ENCODE data around the gene FKBP5. TPM values are rescaled to one million over a fixed set of nuclear protein-coding genes. Genes with fewer than 3 reads are reported as not detected.

FKBP5 gene
- total RNA-seq, 1 donor = 5.1 TPM

DNA sequence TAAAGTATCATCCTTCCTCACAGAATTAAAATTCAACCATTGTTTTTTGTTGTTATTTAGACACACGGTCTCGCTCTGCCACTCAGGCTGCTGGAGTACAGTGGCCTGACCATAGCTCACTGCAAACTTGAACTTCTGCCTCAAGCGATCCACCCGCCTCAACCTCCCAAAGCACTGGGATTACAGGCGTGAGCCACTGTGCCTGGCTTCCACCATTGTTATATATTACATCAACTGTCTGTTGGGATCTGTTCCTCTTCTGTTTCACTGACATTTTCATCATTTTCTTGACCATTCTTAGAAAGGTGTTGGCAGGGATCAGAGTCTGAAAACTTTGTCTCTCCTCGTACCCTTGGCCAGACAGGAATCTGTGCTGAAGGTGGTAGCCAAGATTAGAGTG lies 154.7 kb downstream of the FKBP5 start:
- Histone ChIP-seq H3K4me3 (ENCODE audit: insufficient read depth, low read length) (no peak overlapping the region), H3K4me2 (ENCODE audit: insufficient read depth, low read length) (no peak overlapping the region), H3K27ac (ENCODE audit: low read depth, low read length) (no peak overlapping the region), H3K9me3 (ENCODE audit: low read depth, low read length) (no peaks in the 10 kb centered on the region), H3K36me3 (ENCODE audit: insufficient read depth, low read length) (no peaks in the 10 kb centered on the region), H4K20me1 (ENCODE audit: insufficient read depth, low read length) (no peaks in the 10 kb centered on the region), H3K27me3 (ENCODE audit: insufficient read depth, low read length) (peaks cover 8% of the 10 kb centered on the region), H3K79me2 (ENCODE audit: insufficient read depth, low read length) (no peaks in the 10 kb centered on the region), H3K4me1 (ENCODE audit: insufficient read depth, low read length) (no peaks in the 10 kb centered on the region), H2AFZ (ENCODE audit: low read length) (no peak overlapping the region)
- DNase-seq (ENCODE audit: insufficient read length, low spot score, missing footprints) = no peak
- TF ChIP-seq, protein P1, sequence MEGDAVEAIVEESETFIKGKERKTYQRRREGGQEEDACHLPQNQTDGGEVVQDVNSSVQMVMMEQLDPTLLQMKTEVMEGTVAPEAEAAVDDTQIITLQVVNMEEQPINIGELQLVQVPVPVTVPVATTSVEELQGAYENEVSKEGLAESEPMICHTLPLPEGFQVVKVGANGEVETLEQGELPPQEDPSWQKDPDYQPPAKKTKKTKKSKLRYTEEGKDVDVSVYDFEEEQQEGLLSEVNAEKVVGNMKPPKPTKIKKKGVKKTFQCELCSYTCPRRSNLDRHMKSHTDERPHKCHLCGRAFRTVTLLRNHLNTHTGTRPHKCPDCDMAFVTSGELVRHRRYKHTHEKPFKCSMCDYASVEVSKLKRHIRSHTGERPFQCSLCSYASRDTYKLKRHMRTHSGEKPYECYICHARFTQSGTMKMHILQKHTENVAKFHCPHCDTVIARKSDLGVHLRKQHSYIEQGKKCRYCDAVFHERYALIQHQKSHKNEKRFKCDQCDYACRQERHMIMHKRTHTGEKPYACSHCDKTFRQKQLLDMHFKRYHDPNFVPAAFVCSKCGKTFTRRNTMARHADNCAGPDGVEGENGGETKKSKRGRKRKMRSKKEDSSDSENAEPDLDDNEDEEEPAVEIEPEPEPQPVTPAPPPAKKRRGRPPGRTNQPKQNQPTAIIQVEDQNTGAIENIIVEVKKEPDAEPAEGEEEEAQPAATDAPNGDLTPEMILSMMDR (IDR thresholded peaks at IDR 0.05; ENCODE audit: extremely low read depth, low read depth, low read length) = no peak

DNA sequence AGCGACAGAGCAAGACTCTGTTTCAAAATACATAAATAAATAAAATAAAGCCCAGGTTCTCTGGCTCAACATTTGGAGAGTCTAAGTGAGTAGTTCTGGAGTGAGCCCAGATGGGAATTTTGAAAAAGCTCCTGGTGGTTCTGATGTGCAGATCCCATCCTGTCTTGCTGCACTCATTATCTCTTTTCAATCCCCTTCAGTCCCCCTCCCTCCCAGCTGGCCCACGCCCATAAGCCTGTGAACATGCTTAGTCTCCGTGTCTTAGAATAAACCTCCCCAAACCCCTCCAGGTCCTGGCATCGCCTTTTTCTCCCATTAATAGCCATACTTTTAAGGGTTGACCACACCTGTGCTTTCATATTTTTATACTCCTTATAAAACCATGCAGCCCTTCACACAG lies 156.6 kb downstream of the FKBP5 start:
- Histone ChIP-seq H3K9me3 (ENCODE audit: low read depth, low read length) (no peaks in the 10 kb centered on the region), H2AFZ (ENCODE audit: low read length) (no peak overlapping the region)

GRCh38 chr6:35524380-35525020 lies 164.2 kb downstream of the FKBP5 start:
- H3K4me2 ChIP-seq (ENCODE audit: insufficient read depth, low read length) = no peak overlapping the region
- no peaks in the 10 kb centered on the region for H3K79me2 ChIP-seq (ENCODE audit: insufficient read depth, low read length)
- no peak overlapping the region for H3K27ac ChIP-seq (ENCODE audit: low read depth, low read length)
- H3K9me3 ChIP-seq (ENCODE audit: low read depth, low read length) = no peaks in the 10 kb centered on the region
- no peaks in the 10 kb centered on the region for H4K20me1 ChIP-seq (ENCODE audit: insufficient read depth, low read length)
- no peak for DNase-seq (ENCODE audit: insufficient read length, low spot score, missing footprints)
- H3K4me1 ChIP-seq (ENCODE audit: insufficient read depth, low read length) = no peaks in the 10 kb centered on the region
- no peaks in the 10 kb centered on the region for H3K36me3 ChIP-seq (ENCODE audit: insufficient read depth, low read length)
- TF ChIP-seq, protein P1 (IDR thresholded peaks at IDR 0.05; ENCODE audit: extremely low read depth, low read depth, low read length) = no peak
- no peak overlapping the region for H3K4me3 ChIP-seq (ENCODE audit: insufficient read depth, low read length)
- peaks cover 9% of the 10 kb centered on the region for H3K27me3 ChIP-seq (ENCODE audit: insufficient read depth, low read length)
- H2AFZ ChIP-seq (ENCODE audit: low read length) = no peak overlapping the region

More for the DNA sequence above, 156.6 kb downstream of the FKBP5 start:
- Histone ChIP-seq H3K36me3 (ENCODE audit: insufficient read depth, low read length) (no peaks in the 10 kb centered on the region), H3K27me3 (ENCODE audit: insufficient read depth, low read length) (peaks cover 8% of the 10 kb centered on the region), H3K27ac (ENCODE audit: low read depth, low read length) (no peak overlapping the region), H3K79me2 (ENCODE audit: insufficient read depth, low read length) (no peaks in the 10 kb centered on the region), H3K4me2 (ENCODE audit: insufficient read depth, low read length) (no peak overlapping the region), H3K4me1 (ENCODE audit: insufficient read depth, low read length) (no peaks in the 10 kb centered on the region), H4K20me1 (ENCODE audit: insufficient read depth, low read length) (no peaks in the 10 kb centered on the region), H3K4me3 (ENCODE audit: insufficient read depth, low read length) (no peak overlapping the region)
- TF ChIP-seq, protein P1 (IDR thresholded peaks at IDR 0.05; ENCODE audit: extremely low read depth, low read depth, low read length) = no peak
- DNase-seq (ENCODE audit: insufficient read length, low spot score, missing footprints) = no peak

Small RNAs within 50 kb of the gene (small RNA-seq; reads per million reads assigned to genes)
- gene MIR5690 (not detected), gene RF00561 (not detected)

Other genes starting within 250 kb of the FKBP5 start
- 13.8 and 16.6 TPM in 2 replicates for gene FANCE, start 236.6 kb downstream of the FKBP5 start, total RNA-seq
- 1,373 and 1,488 TPM in 2 replicates for gene RPL10A, start 220.5 kb downstream of the FKBP5 start, total RNA-seq
- gene TEAD3, start 191.8 kb downstream of the FKBP5 start, total RNA-seq = 10.9 and 11.2 TPM in 2 replicates
- gene TULP1, start 176.0 kb downstream of the FKBP5 start, total RNA-seq = not detected in 2 replicates
- 0.36 and 0.59 TPM in 2 replicates for gene ARMC12, start 48.1 kb upstream of the FKBP5 start, total RNA-seq
- not detected in 2 replicates for gene CLPSL2, start 87.7 kb upstream of the FKBP5 start, total RNA-seq
- not detected in 2 replicates for gene CLPSL1, start 92.1 kb upstream of the FKBP5 start, total RNA-seq
- not detected in 2 replicates for gene CLPS, start 108.4 kb upstream of the FKBP5 start, total RNA-seq
- not detected in 2 replicates for gene LHFPL5, start 116.4 kb upstream of the FKBP5 start, total RNA-seq
- 36.6 and 39.5 TPM in 2 replicates for gene SRPK1, start 232.2 kb upstream of the FKBP5 start, total RNA-seq

Measured in osteoblast (primary cell).